Measurements from ENCODE around the gene CREBBP.

DNA sequence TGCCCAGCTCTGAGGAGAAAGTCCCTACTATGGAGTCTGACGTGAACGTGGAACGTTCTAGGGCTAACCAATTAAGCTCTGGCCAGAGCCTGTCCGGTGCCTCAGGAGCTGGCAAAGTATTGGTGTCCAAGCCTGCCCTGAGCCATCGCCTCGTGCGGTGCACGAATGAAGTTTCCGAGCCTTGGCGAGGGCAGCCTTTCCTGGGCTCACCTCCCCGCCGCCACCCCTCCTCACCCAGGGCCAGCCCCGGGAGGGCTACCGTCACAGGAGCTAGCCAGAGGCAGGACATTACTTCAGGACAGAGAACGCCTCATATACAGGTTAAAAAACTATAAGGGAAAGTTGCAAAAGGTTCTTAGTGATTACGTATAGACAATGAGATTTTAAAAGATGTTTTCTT, 139.6 kb downstream of the CREBBP start:
- TF ChIP-seq POLR2A (IDR thresholded peaks at IDR 0.05; ENCODE audit: low read depth, low read length) (no peak), TAF1 (IDR thresholded peaks at IDR 0.05; ENCODE audit: borderline replicate concordance, low read depth, low read length) (no peak), POLR2AphosphoS5 (IDR thresholded peaks at IDR 0.05; ENCODE audit: low read depth, low read length) (no peak)
